H9 (cell line): ENCODE measurements around the gene RRH. TPM values are rescaled to one million over a fixed set of nuclear protein-coding genes. Genes with fewer than 3 reads are reported as not detected.

Experiments used
- DNase-seq: peaks from one replicate; pipeline ENCODE4 v3.0.0-alpha.2; 2017
- H2AFZ ChIP-seq: one replicate; pipeline ENCODE4 v1.6.1; 2013; ENCODE audit warnings: mild to moderate bottlenecking, low read length, control low read depth, moderate library complexity
- H2AK5ac ChIP-seq: 2 replicates; pipeline ENCODE4 v1.6.1; 2013; ENCODE audit warnings: low read length, control low read depth, mixed read lengths; ENCODE audit not compliant: insufficient read length
- H2BK120ac ChIP-seq: one replicate; pipeline ENCODE4 v1.6.1; 2013; ENCODE audit warnings: low read depth, mild to moderate bottlenecking, low read length, control low read depth, inconsistent platforms; ENCODE audit not compliant: poor library complexity, severe bottlenecking
- H2BK12ac ChIP-seq: 2 replicates; pipeline ENCODE4 v1.6.1; 2013; ENCODE audit warnings: low read length, control low read depth, mixed read lengths, low read depth; ENCODE audit not compliant: insufficient read length
- H2BK15ac ChIP-seq: 2 replicates; pipeline ENCODE4 v1.6.1; 2013; ENCODE audit warnings: low read depth, low read length, control low read depth
- H2BK20ac ChIP-seq: one replicate; pipeline ENCODE4 v1.6.1; 2013; ENCODE audit warnings: low read depth, mild to moderate bottlenecking, low read length, control low read depth, inconsistent platforms; ENCODE audit not compliant: poor library complexity, severe bottlenecking
- H2BK5ac ChIP-seq: 2 replicates; pipeline ENCODE4 v1.6.1; 2013; ENCODE audit warnings: low read length, control low read depth, mixed read lengths; ENCODE audit not compliant: insufficient read length
- H3K14ac ChIP-seq: 2 replicates; pipeline ENCODE4 v1.6.1; 2013; ENCODE audit warnings: low read length, control low read depth; ENCODE audit not compliant: insufficient read depth
- H3K18ac ChIP-seq: 2 replicates; pipeline ENCODE4 v1.6.1; 2013; ENCODE audit warnings: low read depth, mild to moderate bottlenecking, mixed read lengths, low read length, control low read depth; ENCODE audit not compliant: insufficient read length
- H3K23ac ChIP-seq: 2 replicates; pipeline ENCODE4 v1.6.1; 2013; ENCODE audit warnings: low read length, control low read depth, mixed read lengths, low read depth; ENCODE audit not compliant: insufficient read length
- H3K23me2 ChIP-seq: 2 replicates; pipeline ENCODE4 v1.6.1; 2013; ENCODE audit warnings: low read depth, mild to moderate bottlenecking, mixed read lengths, low read length, control low read depth; ENCODE audit not compliant: insufficient read length, poor library complexity, severe bottlenecking
- H3K27ac ChIP-seq: 2 replicates; pipeline ENCODE4 v1.5.1; 2013; ENCODE audit warnings: low read length, control low read depth, mixed read lengths, low read depth; ENCODE audit not compliant: insufficient read length
- H3K27me3 ChIP-seq: 2 replicates; pipeline ENCODE4 v1.6.1; 2013; ENCODE audit warnings: low read length, control low read depth, inconsistent platforms; ENCODE audit not compliant: insufficient read depth
- H3K4ac ChIP-seq: 2 replicates; pipeline ENCODE4 v1.6.1; 2013; ENCODE audit warnings: low read depth, mild to moderate bottlenecking, control low read depth, inconsistent platforms, low read length, moderate library complexity
- H3K4me1 ChIP-seq: 2 replicates; pipeline ENCODE4 v1.6.1; 2013; ENCODE audit warnings: low read length, control low read depth, inconsistent platforms; ENCODE audit not compliant: insufficient read depth
- H3K4me2 ChIP-seq: 2 replicates; pipeline ENCODE4 v1.6.1; 2013; ENCODE audit warnings: low read length, control low read depth, mixed read lengths; ENCODE audit not compliant: insufficient read length, insufficient read depth
- H3K56ac ChIP-seq: 2 replicates; pipeline ENCODE4 v1.6.1; 2013; ENCODE audit warnings: low read depth, mild to moderate bottlenecking, mixed read lengths, low read length, control low read depth; ENCODE audit not compliant: insufficient read length
- H3K79me1 ChIP-seq: 2 replicates; pipeline ENCODE4 v1.6.1; 2013; ENCODE audit warnings: low read depth, mild to moderate bottlenecking, moderate library complexity, low read length, control low read depth, inconsistent platforms; ENCODE audit not compliant: insufficient read depth, poor library complexity, severe bottlenecking
- H3K79me2 ChIP-seq: 2 replicates; pipeline ENCODE4 v1.6.1; 2013; ENCODE audit warnings: low read length, control low read depth, inconsistent platforms; ENCODE audit not compliant: insufficient read depth
- H3K9ac ChIP-seq: 2 replicates; pipeline ENCODE4 v1.6.1; 2013; ENCODE audit warnings: low read length, control low read depth, mixed read lengths; ENCODE audit not compliant: insufficient read length; ENCODE audit errors: extremely low read depth
- H3K9me3 ChIP-seq: one replicate; pipeline ENCODE4 v1.6.1; 2013; ENCODE audit warnings: low read depth, low read length, inconsistent platforms; ENCODE audit not compliant: control insufficient read depth
- H3T11ph ChIP-seq: one replicate; pipeline ENCODE4 v1.6.1; 2013; ENCODE audit warnings: mild to moderate bottlenecking, low read length, control low read depth, inconsistent platforms
- H4K20me1 ChIP-seq: one replicate; pipeline ENCODE4 v1.6.1; 2013; ENCODE audit not compliant: control insufficient read depth, insufficient read length, insufficient read depth
- H4K5ac ChIP-seq: 2 replicates; pipeline ENCODE4 v1.6.1; 2013; ENCODE audit warnings: low read depth, mild to moderate bottlenecking, mixed read lengths, low read length, control low read depth; ENCODE audit not compliant: insufficient read length
- H4K8ac ChIP-seq: replicated peaks from 2 replicates; pipeline ENCODE4 v1.6.1; 2013; ENCODE audit warnings: low read length, control low read depth, mixed read lengths, low read depth; ENCODE audit not compliant: insufficient read length
- H4K91ac ChIP-seq: 2 replicates; pipeline ENCODE4 v1.6.1; 2013; ENCODE audit warnings: low read depth, mild to moderate bottlenecking, moderate library complexity, mixed read lengths, low read length, control low read depth; ENCODE audit not compliant: insufficient read length
- H3K27ac Mint-ChIP-seq, 3 experiments: 2 replicates in 2 of 3; 3 replicates in 1 of 3; pipeline ENCODE4 v1.8.0; 2020 to 2021; ENCODE audit warnings: mixed read lengths in 3 of 3, mild to moderate bottlenecking in 1 of 3, moderate library complexity in 1 of 3
- H3K27me3 Mint-ChIP-seq: 2 replicates; pipeline ENCODE4 v1.8.0; 2021; ENCODE audit warnings: low read depth, mild to moderate bottlenecking, moderate library complexity, mixed read lengths
- H3K36me3 Mint-ChIP-seq, 3 experiments: 2 replicates in 2 of 3; 3 replicates in 1 of 3; pipeline ENCODE4 v1.8.0; 2020 to 2021; ENCODE audit warnings: low read depth in 3 of 3, mixed read lengths in 3 of 3; ENCODE audit not compliant: insufficient read depth in 1 of 3
- H3K4me1 Mint-ChIP-seq, 2 experiments: 2 replicates each; pipeline ENCODE4 v1.8.0; 2020; ENCODE audit warnings: mixed read lengths in 2 of 2
- H3K4me3 Mint-ChIP-seq, 2 experiments: 2 replicates in 1 of 2; 3 replicates in 1 of 2; pipeline ENCODE4 v1.8.0; 2020 to 2021; ENCODE audit warnings: mild to moderate bottlenecking in 2 of 2, mixed read lengths in 2 of 2, moderate library complexity in 1 of 2
- H3K9me3 Mint-ChIP-seq, 2 experiments: 2 replicates in 1 of 2; 3 replicates in 1 of 2; pipeline ENCODE4 v1.8.0; 2020; ENCODE audit warnings: mild to moderate bottlenecking in 2 of 2, mixed read lengths in 2 of 2, moderate library complexity in 1 of 2
- total RNA-seq: library from RNA; stranded (reverse); gene quantifications from 2 replicates; pipeline ENCODE4 v1.2.1, GENCODE V29; 2021
- TF ChIP-seq, protein P1 (sequence below): fragments of 200-600 bp; sonication (generic); conservative IDR thresholded peaks from 3 replicates; pipeline ENCODE4 v1.8.0; 2021; ENCODE audit warnings: antibody characterized with exemption, mild to moderate bottlenecking

RRH gene
- total RNA-seq, 1 experiment from 2014 or later, result not detected

DNA sequence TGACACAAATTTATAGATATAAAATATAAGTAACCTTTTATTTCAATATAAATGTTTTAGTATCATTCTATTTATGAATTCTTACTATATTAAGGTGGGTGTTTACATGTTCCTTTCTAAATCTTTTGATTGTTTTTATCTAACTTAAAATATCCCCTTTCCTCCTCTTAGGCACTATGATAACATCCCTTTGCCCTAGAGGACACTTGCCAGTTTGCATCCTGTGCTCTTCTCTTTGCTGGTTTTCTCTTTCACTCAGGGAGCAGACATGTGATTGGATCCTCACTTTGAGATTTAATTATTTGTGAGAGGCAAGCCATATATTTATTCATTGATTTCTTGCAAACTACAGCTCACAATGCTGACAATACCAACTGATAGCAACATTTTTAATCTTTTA lies 36.4 kb downstream of the RRH start:
- no peaks in the 10 kb centered on the region for H3K9me3 ChIP-seq
- H3K79me1 ChIP-seq, result no peaks in the 10 kb centered on the region
- H3K18ac ChIP-seq, result no peak overlapping the region
- Mint-ChIP-seq H3K4me3 (no peak overlapping the region), H3K27ac (no peak overlapping the region), H3K27me3 (no peaks in the 10 kb centered on the region), H3K9me3 (peaks cover 6 to 11% of the 10 kb centered on the region in 2 experiments; a peak in 4 of 5 replicates), H3K4me1 (no peaks in the 10 kb centered on the region), H3K36me3 (peaks cover 0 to 2% (median 0%) of the 10 kb centered on the region in 3 experiments; a peak in 2 of 7 replicates)
- no peak overlapping the region for H2BK20ac ChIP-seq
- DNase-seq, result no peak
- H3K4me1 ChIP-seq, result no peaks in the 10 kb centered on the region
- no peak overlapping the region for H3K9ac ChIP-seq
- H3T11ph ChIP-seq, result no peak overlapping the region
- H4K91ac ChIP-seq, result no peak overlapping the region
- no peak overlapping the region for H2AFZ ChIP-seq
- H3K14ac ChIP-seq, result no peak overlapping the region
- no peaks in the 10 kb centered on the region for H3K79me2 ChIP-seq
- no peaks in the 10 kb centered on the region for H3K23me2 ChIP-seq
- H2BK15ac ChIP-seq, result no peak overlapping the region
- no peak overlapping the region for H3K4me2 ChIP-seq
- no peak overlapping the region for H3K56ac ChIP-seq
- no peak overlapping the region for H3K27ac ChIP-seq
- H3K4ac ChIP-seq, result no peak overlapping the region
- H2BK12ac ChIP-seq, result no peak overlapping the region
- H2BK5ac ChIP-seq, result no peak overlapping the region
- no peaks in the 10 kb centered on the region for H3K27me3 ChIP-seq
- TF ChIP-seq, protein P1, sequence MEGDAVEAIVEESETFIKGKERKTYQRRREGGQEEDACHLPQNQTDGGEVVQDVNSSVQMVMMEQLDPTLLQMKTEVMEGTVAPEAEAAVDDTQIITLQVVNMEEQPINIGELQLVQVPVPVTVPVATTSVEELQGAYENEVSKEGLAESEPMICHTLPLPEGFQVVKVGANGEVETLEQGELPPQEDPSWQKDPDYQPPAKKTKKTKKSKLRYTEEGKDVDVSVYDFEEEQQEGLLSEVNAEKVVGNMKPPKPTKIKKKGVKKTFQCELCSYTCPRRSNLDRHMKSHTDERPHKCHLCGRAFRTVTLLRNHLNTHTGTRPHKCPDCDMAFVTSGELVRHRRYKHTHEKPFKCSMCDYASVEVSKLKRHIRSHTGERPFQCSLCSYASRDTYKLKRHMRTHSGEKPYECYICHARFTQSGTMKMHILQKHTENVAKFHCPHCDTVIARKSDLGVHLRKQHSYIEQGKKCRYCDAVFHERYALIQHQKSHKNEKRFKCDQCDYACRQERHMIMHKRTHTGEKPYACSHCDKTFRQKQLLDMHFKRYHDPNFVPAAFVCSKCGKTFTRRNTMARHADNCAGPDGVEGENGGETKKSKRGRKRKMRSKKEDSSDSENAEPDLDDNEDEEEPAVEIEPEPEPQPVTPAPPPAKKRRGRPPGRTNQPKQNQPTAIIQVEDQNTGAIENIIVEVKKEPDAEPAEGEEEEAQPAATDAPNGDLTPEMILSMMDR, result peak; percentile 46
- no peak overlapping the region for H4K5ac ChIP-seq
- no peak overlapping the region for H2BK120ac ChIP-seq
- H4K8ac ChIP-seq, result no peak overlapping the region
- H2AK5ac ChIP-seq, result no peak overlapping the region
- H3K23ac ChIP-seq, result no peak overlapping the region
- H4K20me1 ChIP-seq, result no peaks in the 10 kb centered on the region
